GM12891 (cell line): Measurements from ENCODE around the gene PMPCA.
A peak's percentile ranks its signal among the peaks of the same experiment; 100 is the strongest.

Experiments
- DNase-seq: peaks from one replicate; pipeline ENCODE4 v3.0.0; 2011; ENCODE audit warnings: low spot score; ENCODE audit not compliant: insufficient read length
- FAIRE-seq: peaks from 2 replicates; lab custom pipeline; 2011; peaks lifted over from hg19 to GRCh38; lab: Jason Lieb, UNC
- PAX5 ChIP-seq: IDR thresholded peaks from 2 replicates; pipeline ENCODE4 v1.6.1; 2011; ENCODE audit warnings: low read length, moderate library complexity, mild to moderate bottlenecking; ENCODE audit not compliant: insufficient read depth, severe bottlenecking
- POLR2A ChIP-seq: IDR thresholded peaks from 2 replicates; pipeline ENCODE4 v1.6.1; 2011; ENCODE audit warnings: low read depth, low read length, control low read depth
- POLR2AphosphoS5 ChIP-seq: IDR thresholded peaks from 2 replicates; pipeline ENCODE4 v1.6.1; 2011; ENCODE audit warnings: low read depth, low read length, control low read depth
- POU2F2 ChIP-seq: IDR thresholded peaks from 2 replicates; pipeline ENCODE4 v1.6.1; 2011; ENCODE audit warnings: low read depth, mild to moderate bottlenecking, control low read depth, low read length, moderate library complexity
- SPI1 ChIP-seq: IDR thresholded peaks from 2 replicates; pipeline ENCODE4 v1.6.1; 2011; ENCODE audit warnings: low read depth, low read length, control low read depth
- TAF1 ChIP-seq: IDR thresholded peaks from 2 replicates; pipeline ENCODE4 v1.6.1; 2011; ENCODE audit warnings: low read depth, low read length, control low read depth

Gene PMPCA

GRCh38 chr9:136464241-136464640 is 53.8 kb downstream of the PMPCA start:
- TF ChIP-seq POU2F2 (no peak), SPI1 (no peak), POLR2A (no peak), POLR2AphosphoS5 (no peak), PAX5 (no peak), TAF1 (no peak)
- DNase-seq (no peak), FAIRE-seq (no peak)

- DNase-seq = no peak
- no peak for FAIRE-seq
- TF ChIP-seq PAX5 (no peak), TAF1 (no peak), POLR2A (no peak)
Observed at GRCh38 chr9:136465500-136466154, 55.2 kb downstream of the PMPCA start.

DNA sequence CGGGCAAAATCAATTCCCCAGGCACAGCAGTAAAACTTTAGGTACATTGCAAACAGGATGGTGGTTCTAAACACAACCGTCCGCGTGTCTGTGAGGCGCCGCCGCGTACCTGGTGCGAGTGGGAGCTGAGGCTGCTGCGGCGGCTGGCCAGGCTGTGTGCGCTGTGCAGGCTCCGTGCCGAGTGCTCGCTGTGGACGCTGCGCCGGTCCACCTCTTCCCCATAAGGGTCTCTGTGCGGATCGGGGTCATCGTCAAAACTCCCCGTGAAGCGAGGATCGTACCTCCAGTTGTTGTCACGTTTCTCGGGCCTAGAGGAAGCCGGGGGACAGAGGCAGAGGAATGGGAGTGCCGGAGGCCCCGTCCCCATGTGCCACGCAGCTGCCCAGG is 55.7 kb downstream of the PMPCA start:
- no peak for TF ChIP-seq SPI1
- FAIRE-seq = no peak
- no peak for DNase-seq

GRCh38 chr9:136467766-136468165 is 57.3 kb downstream of the PMPCA start:
- TF ChIP-seq POU2F2 = no peak
- no peak for FAIRE-seq
- DNase-seq = no peak

- DNase-seq = no peak
- TF ChIP-seq PAX5 (no peak), POU2F2 (no peak), POLR2A (no peak), POLR2AphosphoS5 (no peak), TAF1 (no peak)
- no peak for FAIRE-seq
Observed at GRCh38 chr9:136470356-136470755, 59.9 kb downstream of the PMPCA start.

DNA sequence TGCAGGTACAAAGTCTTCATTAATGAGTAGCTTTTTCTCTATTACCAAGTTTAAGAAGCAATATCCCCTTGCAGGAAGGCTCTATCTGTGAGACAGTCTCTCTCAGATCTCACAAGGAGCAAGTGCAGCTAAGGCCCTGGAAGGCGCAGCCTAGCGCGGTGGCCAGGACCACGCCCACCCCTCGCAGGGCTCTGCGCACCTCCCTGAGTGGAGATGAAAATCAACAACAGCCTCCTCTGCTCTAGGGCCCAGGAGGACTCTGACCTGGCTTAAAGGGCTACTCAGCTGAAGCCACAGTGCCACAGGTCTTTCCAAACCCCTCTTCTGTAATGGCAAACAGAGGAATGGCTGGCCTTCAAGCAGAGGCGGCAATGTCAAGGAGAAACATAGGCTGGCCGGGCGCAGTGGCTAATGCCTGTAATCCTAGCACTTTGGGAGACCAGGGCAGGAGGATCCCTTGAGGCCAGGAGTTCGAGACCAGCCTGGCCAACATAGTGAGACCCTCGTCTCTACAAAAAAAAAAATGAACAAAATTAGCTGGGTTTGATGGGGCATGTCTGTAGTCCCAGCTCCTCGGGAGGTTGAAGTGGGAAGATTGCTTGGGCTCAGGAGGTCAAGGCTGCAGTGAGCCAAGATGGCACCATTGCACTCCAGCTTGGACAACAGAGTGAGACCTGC is 60.5 kb downstream of the PMPCA start:
- DNase-seq = no peak
- no peak for FAIRE-seq
- TF ChIP-seq SPI1 (no peak), POU2F2 (no peak), PAX5 (no peak), TAF1 (no peak)

- FAIRE-seq = no peak
- TF ChIP-seq PAX5 (no peak), TAF1 (no peak), SPI1 (no peak), POLR2A (no peak), POLR2AphosphoS5 (no peak), POU2F2 (no peak)
- DNase-seq = no peak
Observed at GRCh38 chr9:136471802-136472487, 61.5 kb downstream of the PMPCA start.

GRCh38 chr9:136472640-136473353 is 62.3 kb downstream of the PMPCA start:
- no peak for DNase-seq
- TF ChIP-seq SPI1 (no peak), TAF1 (no peak), POLR2A (no peak), PAX5 (no peak), POU2F2 (no peak), POLR2AphosphoS5 (0 out of 2 replicates have a peak, but pooled peaks have one; percentile 48)
- FAIRE-seq = no peak

- DNase-seq (no peak), FAIRE-seq (no peak)
- no peak for TF ChIP-seq PAX5
- no peak for TF ChIP-seq POLR2A
- TF ChIP-seq POU2F2 = no peak
- TF ChIP-seq TAF1 = no peak
- TF ChIP-seq POLR2AphosphoS5 = no peak
- TF ChIP-seq SPI1 = no peak
Observed at GRCh38 chr9:136473354-136473721, 62.9 kb downstream of the PMPCA start.
